ENCODE data around the gene LMNTD1. TPM values are rescaled to one million over a fixed set of nuclear protein-coding genes. Genes with fewer than 3 reads are reported as not detected.

The LMNTD1 gene
- total RNA-seq = not detected in 2 replicates

GRCh38 chr12:25553098-25553497 lies at the start of gene LMNTD1:
Gene LMNTD1 (minus strand): TSS chr12:25553283. CDS start chr12:25552959, 324 bp downstream.

